Left lung (tissue), 10 donors: ENCODE measurements around the gene CTNNA3. TPM values are rescaled to one million over a fixed set of nuclear protein-coding genes. Genes with fewer than 3 reads are reported as not detected.

Experiments used
- ATAC-seq: fragments of 200-7000 bp; cut with Tn5 transposase; one replicate; pipeline ENCODE4 v1.9.1; 2020; ENCODE audit warnings: moderate library complexity
- DNase-seq, 4 donors: peaks; one replicate each; pipeline ENCODE4 v3.0.0-alpha.2; 2013 to 2020
- H3K27ac ChIP-seq, 2 donors: fragments of 200-600 bp; sonication (generic) in 1 of 2; one replicate each; pipeline versions ENCODE4 v1.5.0 to v1.8.0; 2020 to 2021
- H3K27me3 ChIP-seq, 2 donors: fragments of 200-600 bp; sonication (generic) in 1 of 2; one replicate each; pipeline versions ENCODE4 v1.5.0 to v1.8.0; 2020 to 2021
- H3K36me3 ChIP-seq, 2 donors: fragments of 200-600 bp; sonication (generic) in 1 of 2; one replicate each; pipeline versions ENCODE4 v1.5.0 to v1.8.0; 2020 to 2021
- H3K4me1 ChIP-seq, 2 donors: fragments of 200-600 bp; one replicate each; pipeline ENCODE4 v1.8.0; 2021
- H3K4me3 ChIP-seq, 2 donors: fragments of 200-600 bp; sonication (generic) in 1 of 2; one replicate each; pipeline versions ENCODE4 v1.5.0 to v1.8.0; 2020 to 2021; ENCODE audit warnings: mild to moderate bottlenecking in 1 of 2
- H3K9me3 ChIP-seq, 2 donors: fragments of 200-600 bp; sonication (generic) in 1 of 2; one replicate each; pipeline versions ENCODE4 v1.5.0 to v1.8.0; 2020 to 2021
- intact Hi-C, 2 donors: fragments of 100-400 bp; cut with DNase I; formaldehyde crosslinking; loops; one replicate each; pipeline versions ENCODE4 v1.11.2 to v1.14.2; 2022
- polyA plus RNA-seq, 6 donors: library from polyadenylated mRNA; unstranded; fragments of 120-200 nt; gene quantifications; one replicate each; pipeline ENCODE4 v1.2.1, GENCODE V29; 2013; ENCODE audit not compliant: insufficient read length in 6 of 6
- total RNA-seq, 2 donors: library from RNA; stranded (reverse); fragmentation: NEBNext Ultra II Directional; extraction: Animal tissue kit (Norgen Biotek cat#: 25700); gene quantifications; one replicate each; pipeline ENCODE4 v1.2.1, GENCODE V29; 2021
- TF ChIP-seq, protein P1 (sequence below), 2 donors: fragments of 200-600 bp; sonication (generic) in 1 of 2; IDR thresholded peaks; one replicate each; pipeline versions ENCODE4 v1.5.0 to v1.8.0; 2021; ENCODE audit warnings: antibody characterized with exemption in 2 of 2
- donor health status: DM: no; HTN: yes; CAD: no.
- donor health status: DM: no; HTN: no; CAD: no.

CTNNA3 gene
- total and polyA plus RNA-seq, 8 donors, result 1.1 to 8.2 (median 6.6) TPM; not detected in 1

GRCh38 chr10:67004690-67005089, 691.3 kb downstream of the CTNNA3 start:
- no peak overlapping the region for H3K27ac ChIP-seq
- intact Hi-C loops, result no loop called here
- TF ChIP-seq, protein P1, sequence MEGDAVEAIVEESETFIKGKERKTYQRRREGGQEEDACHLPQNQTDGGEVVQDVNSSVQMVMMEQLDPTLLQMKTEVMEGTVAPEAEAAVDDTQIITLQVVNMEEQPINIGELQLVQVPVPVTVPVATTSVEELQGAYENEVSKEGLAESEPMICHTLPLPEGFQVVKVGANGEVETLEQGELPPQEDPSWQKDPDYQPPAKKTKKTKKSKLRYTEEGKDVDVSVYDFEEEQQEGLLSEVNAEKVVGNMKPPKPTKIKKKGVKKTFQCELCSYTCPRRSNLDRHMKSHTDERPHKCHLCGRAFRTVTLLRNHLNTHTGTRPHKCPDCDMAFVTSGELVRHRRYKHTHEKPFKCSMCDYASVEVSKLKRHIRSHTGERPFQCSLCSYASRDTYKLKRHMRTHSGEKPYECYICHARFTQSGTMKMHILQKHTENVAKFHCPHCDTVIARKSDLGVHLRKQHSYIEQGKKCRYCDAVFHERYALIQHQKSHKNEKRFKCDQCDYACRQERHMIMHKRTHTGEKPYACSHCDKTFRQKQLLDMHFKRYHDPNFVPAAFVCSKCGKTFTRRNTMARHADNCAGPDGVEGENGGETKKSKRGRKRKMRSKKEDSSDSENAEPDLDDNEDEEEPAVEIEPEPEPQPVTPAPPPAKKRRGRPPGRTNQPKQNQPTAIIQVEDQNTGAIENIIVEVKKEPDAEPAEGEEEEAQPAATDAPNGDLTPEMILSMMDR (IDR thresholded peaks at IDR 0.05), result no peak

DNA sequence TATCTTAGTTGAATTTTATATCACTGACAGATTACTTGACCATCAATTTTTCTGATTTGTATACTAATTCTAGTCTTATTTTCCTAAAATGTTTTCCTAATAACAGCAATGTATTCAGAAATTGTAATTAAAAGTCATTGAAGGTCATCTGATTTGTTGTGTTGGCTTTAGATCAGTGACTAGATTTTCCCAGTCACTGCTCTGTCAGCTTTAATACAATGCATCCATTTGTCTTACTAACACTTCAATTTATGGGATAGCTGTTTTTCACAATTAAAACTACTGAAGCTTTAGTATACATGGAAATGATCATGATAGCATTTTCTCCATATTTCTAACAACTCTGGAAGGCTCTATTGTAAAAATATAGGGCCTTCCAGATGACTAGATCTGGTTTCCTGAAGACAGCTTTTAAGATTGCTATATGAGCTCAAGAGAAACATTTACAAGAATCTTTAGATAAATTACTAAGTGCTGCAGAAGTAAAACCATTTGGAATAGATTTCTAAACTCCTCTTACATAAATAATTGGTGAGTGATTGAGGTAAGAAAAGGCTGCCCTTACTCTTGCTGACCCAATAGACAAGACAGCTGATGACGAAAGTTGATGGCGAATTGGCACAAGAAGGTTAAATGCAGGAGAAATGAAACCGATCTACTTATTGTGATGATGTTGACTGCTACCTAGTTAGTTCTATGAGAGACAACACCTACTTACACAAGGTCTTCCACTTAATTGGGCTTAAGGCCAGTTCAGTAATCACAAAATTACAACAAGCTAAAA, 696.0 kb downstream of the CTNNA3 start:
- Histone ChIP-seq H3K27me3 (no peaks in the 10 kb centered on the region), H3K9me3 (no peaks in the 10 kb centered on the region), H3K36me3 (no peaks in the 10 kb centered on the region), H3K4me1 (no peaks in the 10 kb centered on the region), H3K4me3 (no peak overlapping the region), H3K27ac (no peak overlapping the region)
- intact Hi-C loops, result no loop called here
- DNase-seq (peak in 2 of 4 donors; percentile 6 to 24), ATAC-seq (no peak)
- TF ChIP-seq, protein P1 (IDR thresholded peaks at IDR 0.05), result no peak

More at GRCh38 chr10:67004690-67005089, 691.3 kb downstream of the CTNNA3 start:
- ATAC-seq (no peak), DNase-seq (no peak)
- no peaks in the 10 kb centered on the region for H3K9me3 ChIP-seq
- H3K36me3 ChIP-seq, result no peaks in the 10 kb centered on the region
- no peaks in the 10 kb centered on the region for H3K4me1 ChIP-seq
- no peaks in the 10 kb centered on the region for H3K27me3 ChIP-seq
- no peak overlapping the region for H3K4me3 ChIP-seq

DNA sequence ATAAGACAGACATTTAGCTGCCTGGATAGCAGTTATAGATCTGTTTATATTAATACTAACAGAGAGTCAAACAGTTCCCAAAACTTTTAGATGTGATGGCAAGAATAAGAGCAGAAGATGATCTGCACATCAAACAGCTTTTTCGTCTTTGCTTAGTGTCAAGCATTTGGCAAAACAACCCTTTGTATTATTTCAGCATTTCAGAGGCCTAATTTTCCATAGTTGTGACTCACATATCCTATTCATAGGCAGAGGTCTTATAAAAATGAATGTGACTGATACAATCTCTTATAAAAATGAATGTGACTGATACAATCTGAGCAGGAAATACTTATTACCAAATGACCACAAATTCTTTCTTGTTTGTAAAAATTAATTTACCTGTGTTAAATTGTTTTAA, 699.0 kb downstream of the CTNNA3 start:
- no peak for ATAC-seq
- intact Hi-C loops, result no loop called here
- no peak overlapping the region for H3K27ac ChIP-seq
- H3K27me3 ChIP-seq, result no peaks in the 10 kb centered on the region
- H3K4me1 ChIP-seq, result no peaks in the 10 kb centered on the region
- H3K4me3 ChIP-seq, result no peak overlapping the region
- no peaks in the 10 kb centered on the region for H3K36me3 ChIP-seq
- no peaks in the 10 kb centered on the region for H3K9me3 ChIP-seq
- DNase-seq, result no peak
- TF ChIP-seq, protein P1 (IDR thresholded peaks at IDR 0.05), result no peak

DNA sequence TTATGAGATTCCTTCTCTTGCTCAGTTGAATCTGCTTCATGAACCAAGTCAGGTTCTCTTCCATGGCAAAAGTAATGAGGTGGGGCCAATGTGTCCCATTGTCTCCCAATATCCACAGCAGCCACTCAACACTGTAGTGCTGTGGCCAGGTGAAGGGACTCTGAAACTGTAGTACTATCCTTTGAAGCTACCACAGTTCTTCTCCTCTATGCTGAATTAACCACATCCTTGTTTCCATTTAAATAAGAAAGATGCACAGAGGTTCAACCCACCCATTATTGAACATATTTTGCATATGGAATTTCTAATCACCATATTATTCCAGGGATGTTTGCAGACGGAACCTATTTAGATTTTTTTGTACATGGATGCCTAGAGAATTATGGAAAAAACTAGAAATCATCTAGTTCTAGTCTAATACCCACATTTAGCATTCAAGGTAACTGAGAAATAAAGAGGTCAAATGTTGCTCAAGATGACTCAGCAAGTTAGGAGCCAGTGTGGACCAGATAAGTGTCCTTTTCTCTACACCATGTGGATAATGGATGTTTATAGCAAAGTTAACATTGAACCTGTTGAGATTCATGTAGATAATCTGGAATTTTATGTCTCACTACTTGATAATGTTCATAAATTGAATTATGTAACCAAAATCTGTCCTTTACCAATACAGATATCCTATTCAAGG, 705.7 kb downstream of the CTNNA3 start:
- H3K4me1 ChIP-seq, result no peaks in the 10 kb centered on the region

DNA sequence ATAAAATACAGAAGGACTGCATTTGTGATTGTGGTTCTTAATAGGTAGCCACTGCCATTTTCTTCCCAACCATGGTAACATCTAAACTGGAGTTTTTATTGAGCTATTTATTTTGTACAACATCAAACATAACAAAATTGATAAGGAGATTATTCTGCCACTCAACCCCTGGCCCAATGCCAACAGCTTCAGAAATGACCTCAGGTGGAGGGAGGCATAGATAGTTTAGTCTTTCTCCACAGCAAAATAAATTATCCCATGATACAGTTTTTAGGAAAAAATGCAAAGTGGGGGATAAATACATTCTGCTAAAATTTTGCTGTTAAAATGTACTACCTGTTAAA, 712.5 kb downstream of the CTNNA3 start:
- H3K36me3 ChIP-seq, result no peaks in the 10 kb centered on the region
- H3K27ac ChIP-seq, result no peak overlapping the region
- no peaks in the 10 kb centered on the region for H3K9me3 ChIP-seq
- no peak for DNase-seq
- no peaks in the 10 kb centered on the region for H3K4me1 ChIP-seq
- ATAC-seq, result no peak
- H3K27me3 ChIP-seq, result no peaks in the 10 kb centered on the region
- TF ChIP-seq, protein P1 (IDR thresholded peaks at IDR 0.05), result no peak
- intact Hi-C loops, result no loop called here
- H3K4me3 ChIP-seq, result no peak overlapping the region

More for the DNA sequence above, 705.7 kb downstream of the CTNNA3 start:
- Histone ChIP-seq H3K4me3 (no peak overlapping the region), H3K9me3 (no peaks in the 10 kb centered on the region), H3K27ac (no peak overlapping the region), H3K36me3 (no peaks in the 10 kb centered on the region), H3K27me3 (no peaks in the 10 kb centered on the region)
- intact Hi-C loops, result no loop called here
- TF ChIP-seq, protein P1 (IDR thresholded peaks at IDR 0.05), result no peak
- DNase-seq, result no peak
- ATAC-seq, result no peak
